ENCODE data around the gene NTSR2. TPM values are rescaled to one million over a fixed set of nuclear protein-coding genes. Genes with fewer than 3 reads are reported as not detected.

The NTSR2 gene
- total RNA-seq, 2 donors from 2014 or later = not detected

DNA sequence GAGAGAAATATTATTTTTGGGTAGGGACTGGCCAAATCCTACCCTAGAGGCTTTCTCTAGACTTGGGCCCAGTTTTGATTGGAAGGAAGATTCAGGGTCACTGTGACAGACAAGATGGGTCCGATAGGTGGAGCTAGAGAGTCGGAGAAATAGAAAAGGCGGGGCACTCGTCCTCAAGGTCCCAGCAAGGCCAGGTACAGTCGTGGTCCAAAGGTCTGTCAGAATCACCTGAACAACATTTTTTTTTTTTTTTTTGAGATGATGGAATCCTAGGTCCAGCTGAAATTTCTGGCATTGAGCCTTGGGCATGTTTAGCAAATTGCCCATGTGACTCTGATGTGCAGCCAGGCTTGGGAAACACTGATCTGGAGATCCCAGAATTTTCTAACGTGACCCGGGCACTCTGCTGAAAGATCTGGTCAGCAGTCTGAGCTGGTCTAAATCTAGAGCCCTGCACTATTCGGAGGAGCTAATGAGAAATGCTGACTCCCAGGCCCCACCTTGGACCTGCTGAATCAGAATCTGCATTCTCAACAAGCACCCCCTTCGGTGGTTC is 23.0 kb upstream of the NTSR2 start:
- peak; percentile 65 to 79 for ATAC-seq
- Mint-ChIP-seq H3K27me3 (peaks cover 0 to 8% of the 10 kb centered on the region in 2 donors), H3K36me3 (no peaks in the 10 kb centered on the region), H3K9me3 (no peaks in the 10 kb centered on the region), H3K4me1 (ENCODE audit: low read depth in 2 of 2) (peaks cover 8 to 18% of the 10 kb centered on the region in 2 donors), H3K4me3 (no peak overlapping the region), H3K27ac (no peak overlapping the region)
- no peak for DNase-seq (ENCODE audit: low spot score)

- no peaks in the 10 kb centered on the region for H3K9me3 Mint-ChIP-seq
- H3K4me3 Mint-ChIP-seq = no peak overlapping the region
- ATAC-seq (no peak), DNase-seq (ENCODE audit: low spot score) (no peak)
- no peak overlapping the region for H3K27ac Mint-ChIP-seq
- H3K4me1 Mint-ChIP-seq (ENCODE audit: low read depth in 2 of 2) = peaks cover 8 to 19% of the 10 kb centered on the region in 2 donors
- H3K36me3 Mint-ChIP-seq = no peaks in the 10 kb centered on the region
- peaks cover 0 to 10% of the 10 kb centered on the region in 2 donors for H3K27me3 Mint-ChIP-seq
Observed at GRCh38 chr2:11691076-11691660, 21.2 kb upstream of the NTSR2 start.

- Mint-ChIP-seq H3K4me1 (ENCODE audit: low read depth in 2 of 2) (peaks cover 8 to 13% of the 10 kb centered on the region in 2 donors), H3K9me3 (no peaks in the 10 kb centered on the region), H3K36me3 (no peaks in the 10 kb centered on the region), H3K27ac (peak overlapping the region in 1 of 2 donors; percentile 50), H3K4me3 (peak overlapping the region; percentile 54), H3K27me3 (peaks cover 10 to 12% of the 10 kb centered on the region in 2 donors)
- ATAC-seq (peak; percentile 88 to 93), DNase-seq (ENCODE audit: low spot score) (peak; percentile 74)
Observed at GRCh38 chr2:11688222-11689069, 18.5 kb upstream of the NTSR2 start.

DNA sequence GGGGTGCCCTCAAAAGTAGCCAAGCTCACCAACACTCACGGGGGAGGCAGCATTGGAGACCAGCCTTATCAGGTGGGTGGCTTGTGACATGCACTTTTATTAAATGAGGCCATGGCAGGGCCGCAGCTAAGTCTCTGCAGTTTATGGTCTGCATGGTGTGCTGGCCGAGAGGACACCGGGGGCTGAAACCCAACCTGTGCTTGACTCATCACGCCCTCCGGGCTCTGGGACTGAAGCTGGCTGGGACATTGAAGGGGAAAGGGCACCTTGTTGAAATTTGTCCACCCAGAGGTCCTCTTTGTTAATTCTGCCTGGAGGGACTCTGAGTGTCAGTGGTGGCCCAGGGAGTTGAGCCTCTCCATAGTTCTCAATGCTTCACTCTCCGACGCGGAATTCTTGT is 17.7 kb upstream of the NTSR2 start:
- ATAC-seq (no peak), DNase-seq (ENCODE audit: low spot score) (peak; percentile 42)
- H3K4me1 Mint-ChIP-seq (ENCODE audit: low read depth in 2 of 2) = peaks cover 8 to 9% of the 10 kb centered on the region in 2 donors
- H3K4me3 Mint-ChIP-seq = no peak overlapping the region
- no peaks in the 10 kb centered on the region for H3K9me3 Mint-ChIP-seq
- H3K27me3 Mint-ChIP-seq = peaks cover 16 to 17% of the 10 kb centered on the region in 2 donors
- no peaks in the 10 kb centered on the region for H3K36me3 Mint-ChIP-seq
- no peak overlapping the region for H3K27ac Mint-ChIP-seq

GRCh38 chr2:11685906-11686470 is 16.0 kb upstream of the NTSR2 start:
- H3K27ac Mint-ChIP-seq = no peak overlapping the region
- peaks cover 15% of the 10 kb centered on the region in 2 donors for H3K4me1 Mint-ChIP-seq (ENCODE audit: low read depth in 2 of 2)
- no peak for DNase-seq (ENCODE audit: low spot score)
- H3K9me3 Mint-ChIP-seq = no peaks in the 10 kb centered on the region
- no peak overlapping the region for H3K4me3 Mint-ChIP-seq
- peaks cover 24% of the 10 kb centered on the region in 2 donors for H3K27me3 Mint-ChIP-seq
- no peak for ATAC-seq
- no peaks in the 10 kb centered on the region for H3K36me3 Mint-ChIP-seq

DNA sequence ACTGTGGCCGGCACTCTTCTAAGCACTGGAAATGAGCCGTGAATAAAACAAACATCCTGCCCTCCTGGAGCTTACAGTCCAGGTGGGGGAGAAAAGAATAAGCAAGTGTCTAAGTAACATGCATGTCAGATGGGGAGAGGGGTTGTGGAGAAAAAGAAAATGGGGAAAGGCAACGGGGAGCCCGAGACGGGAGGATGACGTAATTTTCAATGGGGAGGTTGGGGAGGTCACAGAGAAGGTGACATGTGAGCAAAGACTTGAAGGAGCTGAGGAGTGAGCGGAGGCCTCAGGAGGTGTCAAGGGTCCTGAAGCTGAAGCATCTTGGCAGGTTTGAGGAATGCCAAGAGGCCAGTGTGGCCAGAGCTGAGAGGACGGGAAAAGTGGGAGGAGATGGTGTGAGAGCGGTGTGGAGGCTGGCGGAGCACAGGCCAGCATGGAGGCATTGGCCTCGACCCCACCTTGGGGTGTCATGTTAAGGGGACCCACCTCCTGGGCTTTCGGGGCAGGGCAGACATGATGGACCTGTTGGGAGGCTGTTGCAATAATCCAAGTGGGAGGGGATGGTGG is 15.0 kb upstream of the NTSR2 start:
- H3K9me3 Mint-ChIP-seq = no peaks in the 10 kb centered on the region
- ATAC-seq = no peak
- H3K36me3 Mint-ChIP-seq = no peaks in the 10 kb centered on the region
- H3K4me1 Mint-ChIP-seq (ENCODE audit: low read depth in 2 of 2) = peaks cover 15% of the 10 kb centered on the region in 2 donors
- H3K4me3 Mint-ChIP-seq = no peak overlapping the region
- no peak overlapping the region for H3K27ac Mint-ChIP-seq
- no peak for DNase-seq (ENCODE audit: low spot score)
- peaks cover 24% of the 10 kb centered on the region in 2 donors for H3K27me3 Mint-ChIP-seq

- no peak overlapping the region for H3K27ac Mint-ChIP-seq
- peaks cover 24% of the 10 kb centered on the region in 2 donors for H3K27me3 Mint-ChIP-seq
- H3K9me3 Mint-ChIP-seq = no peaks in the 10 kb centered on the region
- no peaks in the 10 kb centered on the region for H3K36me3 Mint-ChIP-seq
- no peak overlapping the region for H3K4me3 Mint-ChIP-seq
- no peak for ATAC-seq
- DNase-seq (ENCODE audit: low spot score) = no peak
- peaks cover 15% of the 10 kb centered on the region in 2 donors for H3K4me1 Mint-ChIP-seq (ENCODE audit: low read depth in 2 of 2)
Observed at GRCh38 chr2:11683966-11684365, 14.0 kb upstream of the NTSR2 start.

GRCh38 chr2:11683476-11683875 is 13.5 kb upstream of the NTSR2 start:
- H3K27ac Mint-ChIP-seq = no peak overlapping the region
- peaks cover 11% of the 10 kb centered on the region in 2 donors for H3K4me1 Mint-ChIP-seq (ENCODE audit: low read depth in 2 of 2)
- no peak for ATAC-seq
- no peaks in the 10 kb centered on the region for H3K9me3 Mint-ChIP-seq
- H3K4me3 Mint-ChIP-seq = no peak overlapping the region
- DNase-seq (ENCODE audit: low spot score) = no peak
- H3K27me3 Mint-ChIP-seq = peaks cover 24 to 25% of the 10 kb centered on the region in 2 donors
- H3K36me3 Mint-ChIP-seq = no peaks in the 10 kb centered on the region

DNA sequence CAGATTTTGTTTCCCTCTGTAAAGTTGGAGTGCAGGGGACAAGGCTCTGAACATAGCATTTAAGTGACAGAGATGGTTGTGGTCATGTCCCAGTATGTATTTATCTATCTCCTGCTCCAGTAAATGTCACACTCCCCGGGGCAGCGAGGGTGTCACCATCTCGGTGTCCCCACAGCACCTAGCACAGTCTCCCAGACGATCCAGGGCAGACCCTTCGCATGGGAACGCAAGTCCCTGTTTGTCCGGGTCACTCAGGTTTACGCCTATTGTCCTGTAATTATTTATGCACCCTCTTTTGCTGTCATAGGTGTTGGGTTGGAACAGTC is 12.6 kb upstream of the NTSR2 start:
- H3K36me3 Mint-ChIP-seq = no peaks in the 10 kb centered on the region
- no peak overlapping the region for H3K27ac Mint-ChIP-seq
- no peak overlapping the region for H3K4me3 Mint-ChIP-seq
- ATAC-seq (no peak), DNase-seq (ENCODE audit: low spot score) (no peak)
- H3K9me3 Mint-ChIP-seq = no peaks in the 10 kb centered on the region
- H3K27me3 Mint-ChIP-seq = peaks cover 24 to 27% of the 10 kb centered on the region in 2 donors
- peaks cover 6 to 7% of the 10 kb centered on the region in 2 donors for H3K4me1 Mint-ChIP-seq (ENCODE audit: low read depth in 2 of 2)

GRCh38 chr2:11681722-11682589 is 12.0 kb upstream of the NTSR2 start:
- no peak overlapping the region for H3K4me3 Mint-ChIP-seq
- H3K27ac Mint-ChIP-seq = no peak overlapping the region
- H3K36me3 Mint-ChIP-seq = no peaks in the 10 kb centered on the region
- peaks cover 6 to 7% of the 10 kb centered on the region in 2 donors for H3K4me1 Mint-ChIP-seq (ENCODE audit: low read depth in 2 of 2)
- H3K27me3 Mint-ChIP-seq = peaks cover 25% of the 10 kb centered on the region in 2 donors
- DNase-seq (ENCODE audit: low spot score) = no peak
- peak; percentile 17 to 35 for ATAC-seq
- no peaks in the 10 kb centered on the region for H3K9me3 Mint-ChIP-seq

GRCh38 chr2:11680901-11681721 is 11.1 kb upstream of the NTSR2 start:
- peaks cover 6 to 7% of the 10 kb centered on the region in 2 donors for H3K4me1 Mint-ChIP-seq (ENCODE audit: low read depth in 2 of 2)
- no peaks in the 10 kb centered on the region for H3K9me3 Mint-ChIP-seq
- DNase-seq (ENCODE audit: low spot score) (no peak), ATAC-seq (no peak)
- no peaks in the 10 kb centered on the region for H3K36me3 Mint-ChIP-seq
- no peak overlapping the region for H3K4me3 Mint-ChIP-seq
- H3K27ac Mint-ChIP-seq = no peak overlapping the region
- peaks cover 29 to 33% of the 10 kb centered on the region in 2 donors for H3K27me3 Mint-ChIP-seq

DNA sequence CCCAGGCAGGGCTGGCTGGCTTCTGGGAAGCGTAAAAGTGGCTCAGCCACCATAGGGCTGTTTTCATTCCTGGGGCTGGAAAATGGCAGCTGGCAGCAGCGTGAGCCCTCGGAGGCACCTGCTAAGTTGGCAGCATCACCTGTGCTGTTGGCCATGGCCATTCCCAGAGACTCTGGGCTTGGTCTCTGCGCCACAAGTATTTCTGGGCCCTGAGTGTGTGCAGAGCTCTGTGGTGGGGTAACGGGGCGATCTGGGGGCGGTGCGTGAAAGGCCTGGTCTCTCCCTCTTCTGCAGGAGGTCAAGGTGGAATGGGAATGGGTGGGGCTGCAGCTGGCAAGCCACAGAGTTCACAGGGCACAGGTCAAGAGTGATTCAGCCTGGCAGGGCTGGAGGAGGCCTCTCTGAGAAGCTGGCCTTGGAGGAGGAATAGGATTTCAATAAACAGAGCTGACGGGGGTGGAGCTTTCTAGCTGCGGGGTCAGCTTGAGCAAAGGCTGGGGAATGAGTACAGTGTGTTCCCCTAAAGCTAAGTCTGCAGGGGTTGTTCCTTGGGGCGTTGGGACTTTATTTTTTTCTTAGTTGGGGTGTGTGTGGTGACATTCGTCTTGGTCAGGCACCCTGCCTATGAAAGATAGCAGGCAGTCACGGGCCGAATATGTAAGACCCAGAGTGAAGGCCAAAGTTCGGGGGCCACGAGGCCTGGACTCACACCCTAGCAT is 10.3 kb upstream of the NTSR2 start:
- Mint-ChIP-seq H3K36me3 (no peaks in the 10 kb centered on the region), H3K9me3 (no peaks in the 10 kb centered on the region), H3K4me3 (no peak overlapping the region), H3K4me1 (ENCODE audit: low read depth in 2 of 2) (peaks cover 6 to 7% of the 10 kb centered on the region in 2 donors), H3K27me3 (peaks cover 33 to 41% of the 10 kb centered on the region in 2 donors), H3K27ac (no peak overlapping the region)
- no peak for DNase-seq (ENCODE audit: low spot score)
- ATAC-seq = no peak

All from natural killer cell treated with Interleukin-12 subunit alpha and Interleukin-12 subunit beta and Interleukin-15 and Interleukin-18, amount 100 ng/mL, for 72 hours (primary cell).